Measurements from ENCODE around the gene SLC13A4. TPM values are rescaled to one million over a fixed set of nuclear protein-coding genes. Genes with fewer than 3 reads are reported as not detected.

Gene SLC13A4
- total RNA-seq, 1 donor from 2014 or later, result not detected

DNA sequence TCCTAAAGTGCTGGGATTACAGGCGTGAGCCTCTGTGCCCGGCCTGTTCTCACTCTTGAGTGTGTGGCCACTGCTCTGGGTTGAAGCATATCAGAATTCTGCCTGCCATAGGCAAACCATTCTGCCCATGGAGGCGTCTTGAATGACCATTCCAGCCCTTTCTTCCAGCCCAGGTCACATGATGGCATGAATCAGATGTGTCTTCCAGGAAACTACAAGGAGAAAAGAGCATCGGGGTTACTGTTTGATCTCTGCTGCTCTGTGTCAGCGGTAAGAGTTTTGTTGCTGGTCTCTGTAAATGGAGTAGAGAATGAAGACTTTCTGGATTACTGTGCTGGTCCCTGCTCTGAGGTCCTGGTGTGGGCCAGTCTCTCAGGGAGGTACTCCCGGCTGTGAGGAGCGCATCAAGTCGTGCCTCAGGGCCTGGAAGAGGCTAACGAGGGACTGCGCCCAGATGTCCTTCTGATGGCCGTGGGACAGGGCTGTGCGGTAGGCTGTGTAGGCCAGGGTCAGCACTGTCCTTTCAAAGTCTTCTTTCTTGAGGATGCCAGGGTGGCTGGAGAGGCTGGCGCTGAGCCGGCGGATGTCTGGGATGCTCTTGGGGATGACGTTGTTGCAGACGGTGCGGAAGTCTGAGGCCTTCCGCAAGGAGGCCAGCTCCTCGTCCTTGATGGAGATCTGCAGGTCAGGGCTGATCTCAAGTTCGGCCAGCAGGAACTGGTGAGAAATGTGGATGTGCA lies 5.8 kb upstream of the SLC13A4 start:
- no peaks in the 10 kb centered on the region for H3K4me1 Mint-ChIP-seq (ENCODE audit: low read depth)
- no peak for DNase-seq (ENCODE audit: low spot score)
- TF ChIP-seq, protein P1, sequence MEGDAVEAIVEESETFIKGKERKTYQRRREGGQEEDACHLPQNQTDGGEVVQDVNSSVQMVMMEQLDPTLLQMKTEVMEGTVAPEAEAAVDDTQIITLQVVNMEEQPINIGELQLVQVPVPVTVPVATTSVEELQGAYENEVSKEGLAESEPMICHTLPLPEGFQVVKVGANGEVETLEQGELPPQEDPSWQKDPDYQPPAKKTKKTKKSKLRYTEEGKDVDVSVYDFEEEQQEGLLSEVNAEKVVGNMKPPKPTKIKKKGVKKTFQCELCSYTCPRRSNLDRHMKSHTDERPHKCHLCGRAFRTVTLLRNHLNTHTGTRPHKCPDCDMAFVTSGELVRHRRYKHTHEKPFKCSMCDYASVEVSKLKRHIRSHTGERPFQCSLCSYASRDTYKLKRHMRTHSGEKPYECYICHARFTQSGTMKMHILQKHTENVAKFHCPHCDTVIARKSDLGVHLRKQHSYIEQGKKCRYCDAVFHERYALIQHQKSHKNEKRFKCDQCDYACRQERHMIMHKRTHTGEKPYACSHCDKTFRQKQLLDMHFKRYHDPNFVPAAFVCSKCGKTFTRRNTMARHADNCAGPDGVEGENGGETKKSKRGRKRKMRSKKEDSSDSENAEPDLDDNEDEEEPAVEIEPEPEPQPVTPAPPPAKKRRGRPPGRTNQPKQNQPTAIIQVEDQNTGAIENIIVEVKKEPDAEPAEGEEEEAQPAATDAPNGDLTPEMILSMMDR (IDR thresholded peaks at IDR 0.05), result no peak
- H3K9me3 Mint-ChIP-seq (ENCODE audit: low read depth), result no peaks in the 10 kb centered on the region
- peaks cover 7% of the 10 kb centered on the region for H3K27me3 Mint-ChIP-seq (ENCODE audit: low read depth)
- no peak overlapping the region for H3K4me3 Mint-ChIP-seq (ENCODE audit: unreplicated experiment)
- no peaks in the 10 kb centered on the region for H3K36me3 Mint-ChIP-seq (ENCODE audit: low read depth)
- no peak overlapping the region for H3K27ac Mint-ChIP-seq (ENCODE audit: unreplicated experiment)

DNA sequence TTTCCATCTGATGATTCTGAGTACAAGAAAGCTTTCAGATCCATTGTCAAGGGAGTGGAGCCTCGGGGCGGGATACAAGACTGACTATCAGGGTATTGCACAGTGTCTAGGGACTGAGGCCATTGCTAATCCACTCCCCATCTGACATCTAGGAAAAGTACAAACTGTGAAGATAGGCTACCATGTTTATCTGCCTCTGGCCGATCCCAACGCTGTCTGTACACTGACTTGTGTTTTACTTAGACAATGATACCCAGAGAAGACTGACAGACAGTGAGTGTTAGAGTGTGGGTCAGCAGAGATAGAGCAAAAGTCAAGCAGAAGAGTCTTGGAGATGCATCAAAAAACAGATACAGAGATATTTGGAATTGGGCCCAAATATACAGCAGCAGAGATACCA lies 3.1 kb upstream of the SLC13A4 start:
- no peak overlapping the region for H3K27ac Mint-ChIP-seq (ENCODE audit: unreplicated experiment)
- no peaks in the 10 kb centered on the region for H3K9me3 Mint-ChIP-seq (ENCODE audit: low read depth)
- H3K4me3 Mint-ChIP-seq (ENCODE audit: unreplicated experiment), result no peak overlapping the region
- H3K27me3 Mint-ChIP-seq (ENCODE audit: low read depth), result peaks cover 11% of the 10 kb centered on the region
- TF ChIP-seq, protein P1 (IDR thresholded peaks at IDR 0.05), result no peak
- no peak for DNase-seq (ENCODE audit: low spot score)
- no peaks in the 10 kb centered on the region for H3K4me1 Mint-ChIP-seq (ENCODE audit: low read depth)
- H3K36me3 Mint-ChIP-seq (ENCODE audit: low read depth), result no peaks in the 10 kb centered on the region

DNA sequence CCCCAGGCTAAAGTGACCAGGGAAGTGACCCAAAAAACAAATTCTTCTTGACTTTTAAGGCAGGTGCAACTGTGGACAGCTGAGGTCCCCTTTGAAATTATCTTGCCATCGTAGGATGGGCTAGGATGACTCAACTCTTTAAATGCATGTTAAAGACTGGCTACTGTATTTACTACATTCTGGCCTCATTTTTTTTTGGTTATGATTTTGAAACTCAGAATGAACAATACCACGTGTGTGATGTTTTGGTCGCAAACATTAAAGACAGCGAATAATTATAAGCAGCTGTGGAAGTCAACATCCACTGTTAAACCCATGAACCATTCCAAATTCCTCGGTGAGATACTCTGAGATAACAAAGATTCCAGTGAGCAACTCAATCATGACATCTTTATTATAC lies 1.2 kb upstream of the SLC13A4 start:
- no peaks in the 10 kb centered on the region for H3K4me1 Mint-ChIP-seq (ENCODE audit: low read depth)
- H3K4me3 Mint-ChIP-seq (ENCODE audit: unreplicated experiment), result no peak overlapping the region
- no peaks in the 10 kb centered on the region for H3K36me3 Mint-ChIP-seq (ENCODE audit: low read depth)
- TF ChIP-seq, protein P1 (IDR thresholded peaks at IDR 0.05), result no peak
- H3K27ac Mint-ChIP-seq (ENCODE audit: unreplicated experiment), result no peak overlapping the region
- peaks cover 17% of the 10 kb centered on the region for H3K27me3 Mint-ChIP-seq (ENCODE audit: low read depth)
- no peaks in the 10 kb centered on the region for H3K9me3 Mint-ChIP-seq (ENCODE audit: low read depth)
- DNase-seq (ENCODE audit: low spot score), result no peak

DNA sequence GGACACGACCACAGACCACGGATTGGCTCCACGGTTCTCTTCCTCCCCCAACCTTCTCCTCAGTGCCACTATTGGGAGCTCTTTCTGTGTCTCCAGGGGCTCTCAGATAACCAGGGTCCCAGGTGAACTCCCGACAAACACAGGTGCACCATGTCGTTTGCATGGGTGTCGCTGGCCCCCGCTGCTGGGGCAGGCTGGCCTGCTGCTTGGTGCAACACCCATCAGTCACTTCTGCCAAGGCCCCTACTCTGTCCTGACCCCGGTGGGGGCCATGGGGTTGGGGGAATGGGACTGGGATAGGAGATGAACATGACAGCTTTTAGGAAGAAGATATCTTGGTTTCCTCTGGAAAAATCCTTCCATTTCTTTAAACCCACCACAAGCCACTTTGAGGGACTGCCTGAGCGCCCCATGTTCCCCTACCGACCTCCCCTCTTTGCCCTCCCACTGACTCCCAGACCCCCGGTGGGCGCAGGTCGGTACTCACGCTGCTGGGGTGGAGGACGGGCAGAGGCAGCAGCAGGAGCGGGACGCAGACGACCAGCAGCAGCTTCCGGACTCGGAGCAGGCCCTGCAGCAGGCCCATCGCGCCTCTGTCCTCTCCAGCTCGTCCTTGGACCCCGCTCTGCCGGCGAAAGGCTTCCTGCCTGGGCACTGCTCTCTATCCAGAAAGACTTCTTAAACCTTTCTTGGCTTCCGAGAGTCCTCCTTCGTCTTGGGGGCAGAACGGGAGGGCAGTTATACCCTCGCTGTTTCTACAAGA lies 894 bp downstream of the SLC13A4 start:
- TF ChIP-seq, protein P1 (IDR thresholded peaks at IDR 0.05), result no peak
- H3K36me3 Mint-ChIP-seq (ENCODE audit: low read depth), result no peaks in the 10 kb centered on the region
- no peaks in the 10 kb centered on the region for H3K9me3 Mint-ChIP-seq (ENCODE audit: low read depth)
- no peaks in the 10 kb centered on the region for H3K4me1 Mint-ChIP-seq (ENCODE audit: low read depth)
- H3K4me3 Mint-ChIP-seq (ENCODE audit: unreplicated experiment), result no peak overlapping the region
- H3K27ac Mint-ChIP-seq (ENCODE audit: unreplicated experiment), result no peak overlapping the region
- peaks cover 19% of the 10 kb centered on the region for H3K27me3 Mint-ChIP-seq (ENCODE audit: low read depth)
- DNase-seq (ENCODE audit: low spot score), result no peak

DNA sequence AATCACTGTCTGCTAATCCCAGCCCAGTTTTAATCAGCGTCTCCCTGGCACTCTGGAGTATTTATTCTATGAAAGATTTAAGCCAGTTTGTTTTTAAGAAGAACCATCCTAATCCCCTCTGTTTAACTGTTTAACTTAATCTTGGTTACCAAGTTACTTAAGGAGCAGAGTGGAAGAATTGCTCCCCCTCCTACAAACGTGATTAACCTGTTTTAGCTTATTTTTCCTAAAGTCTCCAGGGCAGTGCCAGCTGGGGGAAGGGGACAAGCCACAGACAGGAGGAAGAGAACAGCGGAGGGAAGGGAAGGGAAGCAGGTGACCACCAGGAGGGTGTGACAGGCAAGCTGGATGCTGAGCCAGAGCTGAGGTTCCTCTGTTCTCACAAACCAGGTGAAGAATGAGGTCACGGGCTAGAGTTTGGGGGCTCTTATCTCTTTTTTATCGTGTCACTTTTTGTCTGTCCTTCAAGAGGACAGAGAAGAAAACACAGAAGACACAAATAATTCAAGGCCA lies 1.7 kb downstream of the SLC13A4 start:
- Mint-ChIP-seq H3K4me1 (ENCODE audit: low read depth) (no peaks in the 10 kb centered on the region), H3K36me3 (ENCODE audit: low read depth) (no peaks in the 10 kb centered on the region), H3K27me3 (ENCODE audit: low read depth) (peaks cover 19% of the 10 kb centered on the region), H3K27ac (ENCODE audit: unreplicated experiment) (no peak overlapping the region), H3K9me3 (ENCODE audit: low read depth) (no peaks in the 10 kb centered on the region), H3K4me3 (ENCODE audit: unreplicated experiment) (no peak overlapping the region)
- TF ChIP-seq, protein P1 (IDR thresholded peaks at IDR 0.05), result no peak
- DNase-seq (ENCODE audit: low spot score), result no peak

All from chondrocyte (in vitro differentiated cells).